Suprapubic skin (tissue), 4 donors: ENCODE data around the gene PTGR3.

Experiments used
- EP300 ChIP-seq: sonication (generic); formaldehyde crosslinking; IDR thresholded peaks from one replicate; pipeline ENCODE4 v1.6.1; 2017; ENCODE audit warnings: antibody characterized with exemption
- POLR2A ChIP-seq, 2 donors: fragments of 450-650 bp; IDR thresholded peaks; one replicate each; pipeline ENCODE4 v1.6.1; 2017; ENCODE audit warnings: antibody characterized with exemption in 2 of 2, mild to moderate bottlenecking in 2 of 2, moderate library complexity in 2 of 2
- POLR2AphosphoS5 ChIP-seq, 3 donors: sonication (generic); formaldehyde crosslinking; IDR thresholded peaks; one replicate each; pipeline ENCODE4 v1.6.1; 2017; ENCODE audit warnings: antibody characterized with exemption in 3 of 3
- TF ChIP-seq, protein P1 (sequence below), 2 donors: fragments of 200-600 bp in 1 of 2; fragments of 450-650 bp in 1 of 2; sonication (generic) in 1 of 2; IDR thresholded peaks; one replicate each; pipeline ENCODE4 v1.5.1; 2016 to 2019; ENCODE audit warnings: antibody characterized with exemption in 2 of 2, mild to moderate bottlenecking in 1 of 2, moderate library complexity in 1 of 2

DNA sequence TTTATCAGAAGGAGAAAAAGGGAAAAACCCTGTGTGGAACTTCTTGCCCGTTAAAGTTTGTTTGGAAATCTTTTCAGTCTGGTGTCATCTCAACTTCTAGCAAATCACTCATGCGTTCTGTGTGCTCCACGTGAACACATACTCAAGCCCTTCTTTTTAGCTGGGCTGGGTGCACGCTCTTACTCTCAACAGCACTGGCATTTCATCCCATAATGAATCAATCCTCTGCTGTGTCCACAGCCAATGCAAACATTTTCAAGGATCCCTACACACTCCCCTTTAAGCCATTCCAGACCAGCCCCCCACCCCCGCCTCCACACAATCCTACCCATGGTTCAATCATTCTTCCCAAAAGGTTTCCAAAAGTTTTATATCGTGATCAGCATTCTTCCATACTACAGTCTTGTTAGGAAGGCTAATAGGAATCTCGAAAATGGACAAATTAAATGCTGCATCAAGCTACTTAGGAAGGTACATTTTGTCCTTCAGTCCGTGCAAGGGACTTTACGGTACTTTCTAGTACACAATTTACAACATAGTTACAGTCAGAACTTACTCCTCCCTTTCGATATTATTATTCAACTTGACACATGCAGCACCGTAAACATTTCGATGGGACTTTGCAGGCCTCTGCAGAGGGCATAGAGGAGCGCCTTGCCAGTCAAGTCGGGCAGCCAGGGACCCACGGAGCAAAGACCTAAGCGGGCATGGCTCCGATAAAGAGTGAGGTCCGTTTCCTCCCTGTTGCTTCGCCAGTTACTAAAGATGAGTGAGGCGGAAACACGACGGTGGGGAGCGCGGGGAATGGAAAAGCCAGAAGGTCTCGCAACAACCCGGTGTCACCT is 1.4 kb downstream of the PTGR3 start:
- TF ChIP-seq EP300 (no peak), POLR2A (IDR thresholded peaks at IDR 0.05) (no peak), POLR2AphosphoS5 (IDR thresholded peaks at IDR 0.05) (no peak)
- TF ChIP-seq, protein P1, sequence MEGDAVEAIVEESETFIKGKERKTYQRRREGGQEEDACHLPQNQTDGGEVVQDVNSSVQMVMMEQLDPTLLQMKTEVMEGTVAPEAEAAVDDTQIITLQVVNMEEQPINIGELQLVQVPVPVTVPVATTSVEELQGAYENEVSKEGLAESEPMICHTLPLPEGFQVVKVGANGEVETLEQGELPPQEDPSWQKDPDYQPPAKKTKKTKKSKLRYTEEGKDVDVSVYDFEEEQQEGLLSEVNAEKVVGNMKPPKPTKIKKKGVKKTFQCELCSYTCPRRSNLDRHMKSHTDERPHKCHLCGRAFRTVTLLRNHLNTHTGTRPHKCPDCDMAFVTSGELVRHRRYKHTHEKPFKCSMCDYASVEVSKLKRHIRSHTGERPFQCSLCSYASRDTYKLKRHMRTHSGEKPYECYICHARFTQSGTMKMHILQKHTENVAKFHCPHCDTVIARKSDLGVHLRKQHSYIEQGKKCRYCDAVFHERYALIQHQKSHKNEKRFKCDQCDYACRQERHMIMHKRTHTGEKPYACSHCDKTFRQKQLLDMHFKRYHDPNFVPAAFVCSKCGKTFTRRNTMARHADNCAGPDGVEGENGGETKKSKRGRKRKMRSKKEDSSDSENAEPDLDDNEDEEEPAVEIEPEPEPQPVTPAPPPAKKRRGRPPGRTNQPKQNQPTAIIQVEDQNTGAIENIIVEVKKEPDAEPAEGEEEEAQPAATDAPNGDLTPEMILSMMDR (IDR thresholded peaks at IDR 0.05) = no peak
